Astrocyte of the hippocampus (primary cell): ENCODE measurements around the gene EDA.
A peak's percentile ranks its signal among the peaks of the same experiment; 100 is the strongest.

ENCODE experiments used
- DNase-seq: peaks from one replicate; pipeline ENCODE4 v3.0.0; 2011; ENCODE audit warnings: low read depth, low spot score

Gene EDA

GRCh38 chrX:69615779-69616456, at the start of gene EDA:
Gene EDA, plus strand, starts transcription at chrX:69616113.
- peak; percentile 83 for DNase-seq

- DNase-seq: no peak
Measured at GRCh38 chrX:69568828-69569227, 47.1 kb upstream of the EDA start.

- no peak for DNase-seq
Measured at GRCh38 chrX:69597399-69597798, 18.5 kb upstream of the EDA start.

- DNase-seq: no peak
Measured at GRCh38 chrX:69600182-69600581, 15.7 kb upstream of the EDA start.

GRCh38 chrX:69603566-69604194, 12.2 kb upstream of the EDA start:
- DNase-seq: no peak

GRCh38 chrX:69605521-69605920, 10.4 kb upstream of the EDA start:
- no peak for DNase-seq

- no peak for DNase-seq
Measured at GRCh38 chrX:69607616-69608015, 8.3 kb upstream of the EDA start.

- no peak for DNase-seq
Measured at GRCh38 chrX:69613946-69614345, 2.0 kb upstream of the EDA start.

- DNase-seq: no peak
Measured at GRCh38 chrX:69614886-69615285, 1.0 kb upstream of the EDA start.

GRCh38 chrX:69615342-69615741, 571 bp upstream of the EDA start:
- peak; percentile 0 for DNase-seq

GRCh38 chrX:69616457-69617203, 717 bp downstream of the EDA start:
- DNase-seq: peak; percentile 2

GRCh38 chrX:69618803-69619202, 2.9 kb downstream of the EDA start:
- DNase-seq: peak; percentile 7

- no peak for DNase-seq
Measured at GRCh38 chrX:69626129-69626528, 10.2 kb downstream of the EDA start.

- DNase-seq: no peak
Measured at GRCh38 chrX:69627744-69628143, 11.8 kb downstream of the EDA start.

GRCh38 chrX:69630147-69630546, 14.2 kb downstream of the EDA start:
- DNase-seq: no peak

- no peak for DNase-seq
Measured at GRCh38 chrX:69664693-69665092, 48.8 kb downstream of the EDA start.

GRCh38 chrX:69670001-69670555, 54.2 kb downstream of the EDA start:
- DNase-seq: no peak

GRCh38 chrX:69674891-69675290, 59.0 kb downstream of the EDA start:
- DNase-seq: no peak

- no peak for DNase-seq
Measured at GRCh38 chrX:69705818-69706217, 89.9 kb downstream of the EDA start.

- no peak for DNase-seq
Measured at GRCh38 chrX:69718102-69718501, 102.2 kb downstream of the EDA start.

- DNase-seq: no peak
Measured at GRCh38 chrX:69724307-69724706, 108.4 kb downstream of the EDA start.

- no peak for DNase-seq
Measured at GRCh38 chrX:69740317-69740716, 124.4 kb downstream of the EDA start.

- DNase-seq: no peak
Measured at GRCh38 chrX:69741721-69742120, 125.8 kb downstream of the EDA start.
